22Rv1 (cell line): ENCODE data around the gene PHF20.

Source experiments
- H3K27ac ChIP-seq: fragments of 450-650 bp; 2 replicates; pipeline ENCODE4 v1.5.1; 2017
- CTCF ChIP-seq: fragments of 450-650 bp; IDR thresholded peaks from 2 replicates; pipeline ENCODE4 v1.5.1; 2017; ENCODE audit warnings: mild to moderate bottlenecking
- ZFX ChIP-seq: fragments of 450-650 bp; IDR thresholded peaks from 2 replicates; pipeline ENCODE4 v1.6.1; 2017; ENCODE audit warnings: antibody characterized with exemption, borderline replicate concordance

The PHF20 gene

GRCh38 chr20:35788796-35789195 is 17.0 kb downstream of the PHF20 start:
- TF ChIP-seq CTCF (no peak), ZFX (no peak)
- H3K27ac ChIP-seq, result no peak overlapping the region

- TF ChIP-seq ZFX (no peak), CTCF (no peak)
- H3K27ac ChIP-seq, result no peak overlapping the region
Measured at GRCh38 chr20:35791097-35791496, 19.3 kb downstream of the PHF20 start.

- H3K27ac ChIP-seq, result no peak overlapping the region
- TF ChIP-seq CTCF (no peak), ZFX (no peak)
Measured at GRCh38 chr20:35791821-35792220, 20.0 kb downstream of the PHF20 start.

- no peak for TF ChIP-seq CTCF
- no peak for TF ChIP-seq ZFX
- H3K27ac ChIP-seq, result no peak overlapping the region
Measured at GRCh38 chr20:35792740-35793139, 20.9 kb downstream of the PHF20 start.

- no peak for TF ChIP-seq ZFX
- TF ChIP-seq CTCF, result no peak
- no peak overlapping the region for H3K27ac ChIP-seq
Measured at GRCh38 chr20:35796571-35796970, 24.8 kb downstream of the PHF20 start.

- no peak overlapping the region for H3K27ac ChIP-seq
- TF ChIP-seq CTCF (no peak), ZFX (no peak)
Measured at GRCh38 chr20:35801865-35802264, 30.1 kb downstream of the PHF20 start.

GRCh38 chr20:35806075-35806474 is 34.3 kb downstream of the PHF20 start:
- H3K27ac ChIP-seq, result no peak overlapping the region
- no peak for TF ChIP-seq ZFX
- no peak for TF ChIP-seq CTCF
